ENCODE results near the gene GPI. TPM values are rescaled to one million over a fixed set of nuclear protein-coding genes. Genes with fewer than 3 reads are reported as not detected.

The GPI gene
- total RNA-seq, 1 donor from 2014 or later: 213 TPM

DNA sequence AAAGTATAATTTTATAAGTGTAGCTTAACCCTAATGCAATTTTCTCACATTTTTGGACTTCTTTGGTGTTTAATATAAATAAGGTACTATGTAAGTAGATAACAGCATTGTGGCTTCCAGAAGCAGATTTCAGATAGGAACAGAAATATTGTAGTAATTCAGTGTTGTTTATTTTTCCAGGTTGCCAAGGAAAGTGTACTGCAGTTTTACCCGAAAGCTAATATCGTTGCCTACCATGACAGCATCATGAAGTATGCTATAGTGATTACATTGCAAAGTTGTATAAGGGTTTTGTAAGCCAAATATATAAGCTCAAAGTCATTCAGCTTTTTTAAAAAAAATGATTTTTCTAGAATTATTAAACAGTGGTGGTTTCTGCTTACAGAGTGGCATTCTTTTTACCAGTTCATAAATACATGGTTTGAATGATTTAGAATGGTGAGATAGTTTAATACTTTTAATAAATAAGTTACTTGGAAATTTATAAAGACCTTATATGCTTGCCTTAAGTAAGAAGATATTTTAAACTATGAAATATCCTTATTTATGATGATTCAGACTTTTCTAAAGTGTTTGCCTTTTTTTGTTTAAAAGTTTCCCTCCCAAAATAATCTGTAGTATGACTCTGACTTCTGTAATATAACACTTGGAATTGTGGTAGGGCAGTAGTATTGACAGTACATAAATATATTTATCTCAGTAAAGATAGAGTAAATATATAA lies 66.8 kb downstream of the GPI start:
- H3K27ac Mint-ChIP-seq (ENCODE audit: unreplicated experiment): no peak overlapping the region
- DNase-seq: no peak
- H3K9me3 Mint-ChIP-seq (ENCODE audit: unreplicated experiment): peaks cover 4% of the 10 kb centered on the region
- H3K4me3 Mint-ChIP-seq (ENCODE audit: unreplicated experiment): no peak overlapping the region
- peaks cover 12% of the 10 kb centered on the region for H3K4me1 Mint-ChIP-seq (ENCODE audit: low read depth, unreplicated experiment)
- no peak for TF ChIP-seq CTCF (IDR thresholded peaks at IDR 0.05; ENCODE audit: partially characterized antibody, unreplicated experiment)
- H3K36me3 Mint-ChIP-seq (ENCODE audit: unreplicated experiment): no peaks in the 10 kb centered on the region
- peaks cover 2% of the 10 kb centered on the region for H3K27me3 Mint-ChIP-seq (ENCODE audit: unreplicated experiment)

- TF ChIP-seq CTCF (IDR thresholded peaks at IDR 0.05; ENCODE audit: partially characterized antibody, unreplicated experiment): no peak
- no peak overlapping the region for H3K27ac Mint-ChIP-seq (ENCODE audit: unreplicated experiment)
- no peaks in the 10 kb centered on the region for H3K36me3 Mint-ChIP-seq (ENCODE audit: unreplicated experiment)
- peaks cover 3% of the 10 kb centered on the region for H3K9me3 Mint-ChIP-seq (ENCODE audit: unreplicated experiment)
- no peak for DNase-seq
- peaks cover 12% of the 10 kb centered on the region for H3K4me1 Mint-ChIP-seq (ENCODE audit: low read depth, unreplicated experiment)
- no peak overlapping the region for H3K4me3 Mint-ChIP-seq (ENCODE audit: unreplicated experiment)
- H3K27me3 Mint-ChIP-seq (ENCODE audit: unreplicated experiment): peaks cover 2% of the 10 kb centered on the region
Observed at GRCh38 chr19:34432797-34433196, 67.8 kb downstream of the GPI start.

DNA sequence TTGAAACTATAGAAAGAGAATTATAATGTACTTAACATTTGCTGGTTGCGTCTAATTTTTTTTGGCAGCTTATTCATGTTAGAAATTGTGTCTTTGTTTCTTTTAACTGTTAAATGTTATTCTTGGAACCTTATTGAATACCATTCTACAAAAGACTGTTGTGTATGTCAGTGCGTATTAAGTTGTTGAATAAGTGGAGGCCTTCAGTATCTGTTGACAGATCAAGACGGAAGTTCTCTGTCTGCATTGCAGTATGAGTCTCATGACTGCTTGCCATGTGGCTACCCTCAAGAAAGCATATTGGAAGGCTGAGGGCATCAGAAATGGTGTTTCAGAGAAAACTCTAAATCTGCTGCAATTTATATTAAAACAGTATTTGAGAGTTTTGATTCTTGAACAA lies 71.7 kb downstream of the GPI start:
- H3K36me3 Mint-ChIP-seq (ENCODE audit: unreplicated experiment): no peaks in the 10 kb centered on the region
- H3K4me3 Mint-ChIP-seq (ENCODE audit: unreplicated experiment): no peak overlapping the region
- H3K27ac Mint-ChIP-seq (ENCODE audit: unreplicated experiment): no peak overlapping the region
- no peaks in the 10 kb centered on the region for H3K27me3 Mint-ChIP-seq (ENCODE audit: unreplicated experiment)
- DNase-seq: no peak
- no peaks in the 10 kb centered on the region for H3K9me3 Mint-ChIP-seq (ENCODE audit: unreplicated experiment)
- no peak for TF ChIP-seq CTCF (IDR thresholded peaks at IDR 0.05; ENCODE audit: partially characterized antibody, unreplicated experiment)
- peaks cover 4% of the 10 kb centered on the region for H3K4me1 Mint-ChIP-seq (ENCODE audit: low read depth, unreplicated experiment)

DNA sequence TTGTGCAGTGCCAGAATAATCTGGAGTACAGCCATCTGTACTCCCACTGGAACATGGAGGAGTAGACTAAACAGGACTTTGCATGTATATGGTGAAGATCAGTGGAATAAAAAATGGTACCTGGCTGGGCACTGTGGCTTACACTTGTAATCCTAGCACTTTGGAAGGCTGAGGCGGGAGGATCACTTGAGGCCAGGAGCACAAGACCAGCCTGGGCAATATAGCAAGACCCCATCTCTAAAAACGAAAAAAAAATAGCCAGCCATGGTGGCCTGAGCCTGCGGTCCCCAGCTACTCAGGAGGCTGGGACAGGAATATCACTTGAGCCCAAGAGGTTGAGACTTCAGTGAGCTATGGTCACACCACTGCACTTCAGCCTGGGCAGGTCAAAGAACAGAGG lies 83.2 kb downstream of the GPI start:
- Mint-ChIP-seq H3K9me3 (ENCODE audit: unreplicated experiment) (peaks cover 5% of the 10 kb centered on the region), H3K36me3 (ENCODE audit: unreplicated experiment) (peaks cover 16% of the 10 kb centered on the region), H3K4me3 (ENCODE audit: unreplicated experiment) (no peak overlapping the region), H3K4me1 (ENCODE audit: low read depth, unreplicated experiment) (no peaks in the 10 kb centered on the region), H3K27me3 (ENCODE audit: unreplicated experiment) (no peaks in the 10 kb centered on the region), H3K27ac (ENCODE audit: unreplicated experiment) (no peak overlapping the region)
- DNase-seq: no peak
- TF ChIP-seq CTCF (IDR thresholded peaks at IDR 0.05; ENCODE audit: partially characterized antibody, unreplicated experiment): no peak

Other genes with a start within 250 kb of the GPI start
- 89.5 TPM for gene LSM14A, start 192.7 kb upstream of the GPI start, total RNA-seq (ENCODE audit: unreplicated experiment)
- 34.4 TPM for gene GARRE1, start 110.6 kb upstream of the GPI start, total RNA-seq (ENCODE audit: unreplicated experiment)
- 15.0 TPM for gene PDCD2L, start 39.2 kb downstream of the GPI start, total RNA-seq (ENCODE audit: unreplicated experiment)
- 92.5 TPM for gene UBA2, start 63.2 kb downstream of the GPI start, total RNA-seq (ENCODE audit: unreplicated experiment)
- gene WTIP, start 116.6 kb downstream of the GPI start, total RNA-seq (ENCODE audit: unreplicated experiment): 0.17 TPM

All from glutamatergic neuron (in vitro differentiated cells).